Esophagus squamous epithelium (tissue), 4 donors: ENCODE results near the gene MAP1A.

Experiments used
- POLR2A ChIP-seq, 4 donors: fragments of 450-650 bp; IDR thresholded peaks; one replicate each; pipeline ENCODE4 v1.6.1; 2017; ENCODE audit warnings: antibody characterized with exemption in 4 of 4, mild to moderate bottlenecking in 4 of 4, moderate library complexity in 3 of 4
- TF ChIP-seq, protein P1 (sequence below), 6 experiments: fragments of 450-650 bp in 4 of 6; fragments of 200-600 bp in 2 of 6; sonication (generic) in 2 of 6; IDR thresholded peaks; one replicate each; pipeline ENCODE4 v1.5.1; 2016 to 2019; ENCODE audit warnings: antibody characterized with exemption in 6 of 6, mild to moderate bottlenecking in 4 of 6, moderate library complexity in 4 of 6

- no peak for TF ChIP-seq POLR2A (IDR thresholded peaks at IDR 0.05)
- TF ChIP-seq, protein P1, sequence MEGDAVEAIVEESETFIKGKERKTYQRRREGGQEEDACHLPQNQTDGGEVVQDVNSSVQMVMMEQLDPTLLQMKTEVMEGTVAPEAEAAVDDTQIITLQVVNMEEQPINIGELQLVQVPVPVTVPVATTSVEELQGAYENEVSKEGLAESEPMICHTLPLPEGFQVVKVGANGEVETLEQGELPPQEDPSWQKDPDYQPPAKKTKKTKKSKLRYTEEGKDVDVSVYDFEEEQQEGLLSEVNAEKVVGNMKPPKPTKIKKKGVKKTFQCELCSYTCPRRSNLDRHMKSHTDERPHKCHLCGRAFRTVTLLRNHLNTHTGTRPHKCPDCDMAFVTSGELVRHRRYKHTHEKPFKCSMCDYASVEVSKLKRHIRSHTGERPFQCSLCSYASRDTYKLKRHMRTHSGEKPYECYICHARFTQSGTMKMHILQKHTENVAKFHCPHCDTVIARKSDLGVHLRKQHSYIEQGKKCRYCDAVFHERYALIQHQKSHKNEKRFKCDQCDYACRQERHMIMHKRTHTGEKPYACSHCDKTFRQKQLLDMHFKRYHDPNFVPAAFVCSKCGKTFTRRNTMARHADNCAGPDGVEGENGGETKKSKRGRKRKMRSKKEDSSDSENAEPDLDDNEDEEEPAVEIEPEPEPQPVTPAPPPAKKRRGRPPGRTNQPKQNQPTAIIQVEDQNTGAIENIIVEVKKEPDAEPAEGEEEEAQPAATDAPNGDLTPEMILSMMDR (IDR thresholded peaks at IDR 0.05): no peak
Measured at GRCh38 chr15:43499635-43500034, 17.8 kb upstream of the MAP1A start.
